Hematopoietic multipotent progenitor cell treated with erythropoietin and hydrocortisone succinate and interleukin-3 and kit ligand, for 8 days (in vitro differentiated cells): Measurements from ENCODE around the gene ANKRD37.

Experiments
- DNase-seq: peaks from one replicate; pipeline ENCODE4 v3.0.0-alpha.2; 2015

Gene ANKRD37

GRCh38 chr4:185424905-185425646, 28.4 kb downstream of the ANKRD37 start:
- DNase-seq, result peak; percentile 18

- peak; percentile 92 for DNase-seq
Observed at GRCh38 chr4:185425647-185426352, 29.2 kb downstream of the ANKRD37 start, which contains the start of gene UFSP2. Gene UFSP2, minus strand, starts transcription at chr4:185425964. Its CDS starts 96 bp downstream, at chr4:185425868.

- no peak for DNase-seq
Observed at GRCh38 chr4:185426960-185427688, 30.5 kb downstream of the ANKRD37 start.

GRCh38 chr4:185429660-185430059, 33.0 kb downstream of the ANKRD37 start:
- no peak for DNase-seq

GRCh38 chr4:185435466-185435865, 38.8 kb downstream of the ANKRD37 start:
- no peak for DNase-seq

GRCh38 chr4:185437809-185438208, 41.2 kb downstream of the ANKRD37 start:
- DNase-seq, result no peak

GRCh38 chr4:185441479-185441878, 44.8 kb downstream of the ANKRD37 start:
- no peak for DNase-seq

- DNase-seq, result no peak
Observed at GRCh38 chr4:185445209-185445608, 48.6 kb downstream of the ANKRD37 start.
